GM21825 (cell line): Measurements from ENCODE around the gene PCDH15.
"Not testable (repeated sequence)": the region's sequence is repeated elsewhere in the genome, so short reads cannot be mapped to it uniquely, and the experiment has no call there.

Experiments
- ATAC-seq: cut with Tn5 transposase; IDR thresholded peaks from one replicate; pipeline ENCODE4 v1.9.1; 2021; ENCODE audit warnings: mild to moderate bottlenecking, moderate library complexity; ENCODE audit not compliant: unreplicated experiment

The PCDH15 gene

GRCh38 chr10:54002077-54002476, 799.0 kb downstream of the PCDH15 start:
- ATAC-seq = no peak

GRCh38 chr10:53997953-53998352, 803.1 kb downstream of the PCDH15 start:
- no peak for ATAC-seq

GRCh38 chr10:53990799-53991238, 810.2 kb downstream of the PCDH15 start:
- ATAC-seq = no peak

GRCh38 chr10:53983431-53983830, 817.6 kb downstream of the PCDH15 start:
- ATAC-seq = no peak

GRCh38 chr10:53980210-53980609, 820.8 kb downstream of the PCDH15 start:
- no peak for ATAC-seq

GRCh38 chr10:53978301-53978700, 822.7 kb downstream of the PCDH15 start:
- no peak for ATAC-seq

- ATAC-seq = no peak
These were observed 823.8 kb downstream of the PCDH15 start for GRCh38 chr10:53977267-53977666.

- ATAC-seq = no peak
These were observed 843.6 kb downstream of the PCDH15 start for GRCh38 chr10:53957401-53957800.

- no peak for ATAC-seq
These were observed 845.9 kb downstream of the PCDH15 start for GRCh38 chr10:53955091-53955490.

- no peak for ATAC-seq
These were observed 848.1 kb downstream of the PCDH15 start for GRCh38 chr10:53952698-53953630.

GRCh38 chr10:53939654-53940053, 861.4 kb downstream of the PCDH15 start:
- ATAC-seq = no peak

- no peak for ATAC-seq
These were observed 870.4 kb downstream of the PCDH15 start for GRCh38 chr10:53930648-53931047.

GRCh38 chr10:53924051-53924700, 876.9 kb downstream of the PCDH15 start:
- ATAC-seq = not testable (repeated sequence)

- no peak for ATAC-seq
These were observed 882.3 kb downstream of the PCDH15 start for GRCh38 chr10:53918755-53919154.

GRCh38 chr10:53909791-53910190, 891.2 kb downstream of the PCDH15 start:
- ATAC-seq = no peak

GRCh38 chr10:53904506-53905241, 896.4 kb downstream of the PCDH15 start:
- no peak for ATAC-seq

- ATAC-seq = no peak
These were observed 897.3 kb downstream of the PCDH15 start for GRCh38 chr10:53903756-53904155.

- ATAC-seq = no peak
These were observed 901.4 kb downstream of the PCDH15 start for GRCh38 chr10:53899463-53900160.

GRCh38 chr10:53898532-53898931, 902.5 kb downstream of the PCDH15 start:
- ATAC-seq = no peak

- ATAC-seq = no peak
These were observed 906.9 kb downstream of the PCDH15 start for GRCh38 chr10:53894145-53894544.

GRCh38 chr10:53893061-53893460, 908.0 kb downstream of the PCDH15 start:
- ATAC-seq = no peak
